ENCODE data around the gene ARMH1.

Gene ARMH1

GRCh38 chr1:44688760-44689446 lies 14.4 kb downstream of the ARMH1 start:
- H3K27ac ChIP-seq, result no peak overlapping the region
- in situ Hi-C loops (cut with HindIII; ENCODE audit: low pct_ligation_motif_present, low sequenced_read_pairs), result no loop called here
- DNase-seq, result no peak
- H3K4me3 ChIP-seq (ENCODE audit: low read depth, low read length), result no peak overlapping the region
- no peaks in the 10 kb centered on the region for H3K27me3 ChIP-seq (replicated peaks)
- H3K36me3 ChIP-seq (replicated peaks), result no peaks in the 10 kb centered on the region
- no peak for TF ChIP-seq CTCF (IDR thresholded peaks at IDR 0.05; ENCODE audit: low read depth, low read length, missing control alignments)

- no peaks in the 10 kb centered on the region for H3K36me3 ChIP-seq (replicated peaks)
- no peak overlapping the region for H3K27ac ChIP-seq
- H3K4me3 ChIP-seq (ENCODE audit: low read depth, low read length), result no peak overlapping the region
- no peaks in the 10 kb centered on the region for H3K27me3 ChIP-seq (replicated peaks)
- no peak for DNase-seq
- TF ChIP-seq CTCF (IDR thresholded peaks at IDR 0.05; ENCODE audit: low read depth, low read length, missing control alignments), result no peak
- in situ Hi-C loops (cut with HindIII; ENCODE audit: low pct_ligation_motif_present, low sequenced_read_pairs), result no loop called here
These were observed 14.9 kb downstream of the ARMH1 start for GRCh38 chr1:44689447-44689765.

GRCh38 chr1:44693159-44693558 lies 18.6 kb downstream of the ARMH1 start:
- Histone ChIP-seq H3K4me3 (ENCODE audit: low read depth, low read length) (no peak overlapping the region), H3K36me3 (replicated peaks) (no peaks in the 10 kb centered on the region), H3K27ac (no peak overlapping the region), H3K27me3 (replicated peaks) (no peaks in the 10 kb centered on the region)
- in situ Hi-C loops (cut with HindIII; ENCODE audit: low pct_ligation_motif_present, low sequenced_read_pairs), result no loop called here
- no peak for TF ChIP-seq CTCF (IDR thresholded peaks at IDR 0.05; ENCODE audit: low read depth, low read length, missing control alignments)
- DNase-seq, result no peak

GRCh38 chr1:44693900-44694299 lies 19.4 kb downstream of the ARMH1 start:
- H3K4me3 ChIP-seq (ENCODE audit: low read depth, low read length), result no peak overlapping the region
- DNase-seq, result no peak
- no peaks in the 10 kb centered on the region for H3K27me3 ChIP-seq (replicated peaks)
- H3K36me3 ChIP-seq (replicated peaks), result no peaks in the 10 kb centered on the region
- H3K27ac ChIP-seq, result no peak overlapping the region
- in situ Hi-C loops (cut with HindIII; ENCODE audit: low pct_ligation_motif_present, low sequenced_read_pairs), result no loop called here
- TF ChIP-seq CTCF (IDR thresholded peaks at IDR 0.05; ENCODE audit: low read depth, low read length, missing control alignments), result no peak

- in situ Hi-C loops (cut with HindIII; ENCODE audit: low pct_ligation_motif_present, low sequenced_read_pairs), result no loop called here
- no peak for TF ChIP-seq CTCF (IDR thresholded peaks at IDR 0.05; ENCODE audit: low read depth, low read length, missing control alignments)
- DNase-seq, result no peak
- no peak overlapping the region for H3K4me3 ChIP-seq (ENCODE audit: low read depth, low read length)
- no peaks in the 10 kb centered on the region for H3K36me3 ChIP-seq (replicated peaks)
- no peak overlapping the region for H3K27ac ChIP-seq
- no peaks in the 10 kb centered on the region for H3K27me3 ChIP-seq (replicated peaks)
These were observed 20.5 kb downstream of the ARMH1 start for GRCh38 chr1:44694863-44695478.

GRCh38 chr1:44695671-44696070 lies 21.2 kb downstream of the ARMH1 start:
- no peaks in the 10 kb centered on the region for H3K27me3 ChIP-seq (replicated peaks)
- H3K27ac ChIP-seq, result no peak overlapping the region
- TF ChIP-seq CTCF (IDR thresholded peaks at IDR 0.05; ENCODE audit: low read depth, low read length, missing control alignments), result no peak
- DNase-seq, result no peak
- H3K4me3 ChIP-seq (ENCODE audit: low read depth, low read length), result no peak overlapping the region
- in situ Hi-C loops (cut with HindIII; ENCODE audit: low pct_ligation_motif_present, low sequenced_read_pairs), result no loop called here
- no peaks in the 10 kb centered on the region for H3K36me3 ChIP-seq (replicated peaks)

All from brain microvascular endothelial cell (primary cell).